A673 (cell line): ENCODE results near the gene CXCL9. TPM values are rescaled to one million over a fixed set of nuclear protein-coding genes. Genes with fewer than 3 reads are reported as not detected.

Experiments used
- BruUV-seq: library from RNA; stranded (reverse); fragments of 400-500 nt; replicated peaks from 2 replicates; lab custom pipeline; 2021; lab: Mats Ljungman, UMichigan
- CTCF ChIA-PET: fragments of 300-600 bp; sonication (Branson Sonifier 250); formaldehyde crosslinking; loops from one replicate; lab custom pipeline; 2022; ENCODE audit warnings: antibody characterized with exemption; lab: Charles Lee
- POLR2A ChIA-PET: fragments of 300-600 bp; sonication (Branson Sonifier 250); formaldehyde crosslinking; loops from one replicate; lab custom pipeline; 2022; ENCODE audit warnings: antibody characterized with exemption; ENCODE audit not compliant: low non-redundant PET; lab: Charles Lee
- DNase-seq: peaks from one replicate; pipeline ENCODE4 v3.0.0-alpha.2; 2015; ENCODE audit warnings: low spot score
- H3K27ac ChIP-seq: fragments of 200-600 bp; sonication (generic); 2 replicates; pipeline ENCODE4 v1.5.1; 2016; ENCODE audit warnings: mixed run types, low read depth, mild to moderate bottlenecking, mixed read lengths, antibody characterized with exemption, low read length; ENCODE audit not compliant: poor library complexity, severe bottlenecking
- H3K27me3 ChIP-seq: fragments of 200-600 bp; sonication (generic); replicated peaks from 2 replicates; pipeline ENCODE4 v1.6.1; 2017; ENCODE audit warnings: mixed run types, low read depth, mild to moderate bottlenecking, mixed read lengths, antibody characterized with exemption, low read length; ENCODE audit not compliant: insufficient read depth, poor library complexity
- H3K36me3 ChIP-seq: fragments of 200-600 bp; sonication (generic); 2 replicates; pipeline ENCODE4 v1.6.1; 2016; ENCODE audit warnings: mixed run types, mild to moderate bottlenecking, mixed read lengths, antibody characterized with exemption, low read length; ENCODE audit not compliant: insufficient read depth, poor library complexity, severe bottlenecking
- H3K4me1 ChIP-seq: fragments of 200-600 bp; sonication (generic); 2 replicates; pipeline ENCODE4 v1.6.1; 2017; ENCODE audit warnings: mixed run types, mild to moderate bottlenecking, mixed read lengths, antibody characterized with exemption, low read length; ENCODE audit not compliant: insufficient read depth, poor library complexity, severe bottlenecking
- H3K4me3 ChIP-seq: fragments of 200-600 bp; sonication (generic); 2 replicates; pipeline ENCODE4 v1.5.1; 2016; ENCODE audit warnings: low read depth, mixed run types, mild to moderate bottlenecking, mixed read lengths, low read length; ENCODE audit not compliant: poor library complexity, severe bottlenecking
- H3K9me3 ChIP-seq: fragments of 200-600 bp; sonication (generic); 2 replicates; pipeline ENCODE4 v1.6.1; 2016; ENCODE audit warnings: mixed run types, low read depth, mild to moderate bottlenecking, mixed read lengths, antibody characterized with exemption, low read length; ENCODE audit not compliant: poor library complexity, severe bottlenecking
- EZH2 ChIP-seq: fragments of 200-600 bp; sonication (generic); IDR thresholded peaks from 2 replicates; pipeline ENCODE4 v1.6.1; 2017; ENCODE audit warnings: borderline replicate concordance, low read depth, mild to moderate bottlenecking, mixed read lengths, antibody characterized with exemption, low read length; ENCODE audit not compliant: poor library complexity, severe bottlenecking
- intact Hi-C: fragments of 100-400 bp; cut with micrococcal nuclease; formaldehyde crosslinking; loops from one replicate; pipeline ENCODE4 v1.10.0; 2022; ENCODE audit not compliant: unreplicated experiment
- total RNA-seq: library from RNA; stranded (reverse); gene quantifications from 2 replicates; pipeline ENCODE4 v1.2.3, GENCODE V29; 2021
- TF ChIP-seq, protein P1 (sequence below): fragments of 300-800, 200-600 bp; sonication (generic); conservative IDR thresholded peaks from 2 replicates; pipeline ENCODE4 v1.5.1; 2017; ENCODE audit warnings: low read depth, mild to moderate bottlenecking, antibody characterized with exemption, low read length, moderate library complexity, mixed read lengths

CXCL9 gene
- total RNA-seq, 1 experiment from 2014 or later = not detected

DNA sequence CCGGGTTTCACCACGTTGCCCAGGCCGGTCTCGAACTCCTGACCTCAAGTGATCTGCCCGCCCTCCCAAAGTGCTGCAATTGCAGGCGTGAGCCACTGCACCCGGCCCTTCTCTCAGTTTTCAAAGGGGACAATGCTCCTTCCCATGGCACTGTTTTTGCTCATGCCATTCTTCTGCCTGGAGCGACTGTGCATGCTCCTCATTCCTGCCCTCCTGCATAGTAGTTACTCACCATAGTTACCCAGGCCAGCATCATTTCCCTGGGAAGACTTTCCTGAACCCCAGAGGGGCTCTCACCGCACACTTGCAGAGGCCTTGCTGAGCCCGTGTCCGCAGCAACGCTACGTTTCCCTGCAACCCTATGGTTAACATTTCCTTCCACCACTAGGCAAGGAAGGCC lies 3.3 kb upstream of the CXCL9 start:
- CTCF ChIA-PET = no interaction called here
- no peak for DNase-seq
- Histone ChIP-seq H3K4me3 (no peak overlapping the region), H3K36me3 (no peaks in the 10 kb centered on the region), H3K27ac (no peak overlapping the region), H3K9me3 (no peaks in the 10 kb centered on the region), H3K4me1 (peaks cover 15% of the 10 kb centered on the region), H3K27me3 (no peaks in the 10 kb centered on the region)
- BruUV-seq = no TSS peak
- intact Hi-C loops = no loop called here
- TF ChIP-seq EZH2 = no peak
- POLR2A ChIA-PET = no interaction called here

DNA sequence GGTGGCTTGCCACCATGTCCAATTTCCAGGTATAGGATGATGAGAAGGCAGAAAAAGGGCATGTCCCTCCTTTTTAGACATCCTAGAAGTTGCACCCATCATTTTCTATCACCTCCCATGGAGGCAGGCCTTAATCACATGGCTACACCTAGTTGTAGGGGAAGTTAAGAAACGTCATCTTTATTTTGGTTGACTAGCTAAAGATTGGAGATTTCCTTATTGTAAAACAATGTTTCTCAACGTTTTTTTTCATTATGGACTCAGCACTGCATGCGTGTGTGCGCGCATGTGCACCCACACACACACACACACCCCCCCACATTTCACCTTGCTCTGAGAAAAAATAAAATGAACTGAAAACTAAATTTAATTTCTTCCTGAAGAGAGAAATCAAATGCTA lies 2.0 kb upstream of the CXCL9 start:
- no TSS peak for BruUV-seq
- Histone ChIP-seq H3K27me3 (no peaks in the 10 kb centered on the region), H3K4me1 (peaks cover 15% of the 10 kb centered on the region), H3K36me3 (no peaks in the 10 kb centered on the region), H3K4me3 (no peak overlapping the region), H3K27ac (no peak overlapping the region), H3K9me3 (no peaks in the 10 kb centered on the region)
- intact Hi-C loops = no loop called here
- DNase-seq = no peak
- ChIA-PET CTCF (no interaction called here), POLR2A (no interaction called here)
- no peak for TF ChIP-seq EZH2
- TF ChIP-seq, protein P1, sequence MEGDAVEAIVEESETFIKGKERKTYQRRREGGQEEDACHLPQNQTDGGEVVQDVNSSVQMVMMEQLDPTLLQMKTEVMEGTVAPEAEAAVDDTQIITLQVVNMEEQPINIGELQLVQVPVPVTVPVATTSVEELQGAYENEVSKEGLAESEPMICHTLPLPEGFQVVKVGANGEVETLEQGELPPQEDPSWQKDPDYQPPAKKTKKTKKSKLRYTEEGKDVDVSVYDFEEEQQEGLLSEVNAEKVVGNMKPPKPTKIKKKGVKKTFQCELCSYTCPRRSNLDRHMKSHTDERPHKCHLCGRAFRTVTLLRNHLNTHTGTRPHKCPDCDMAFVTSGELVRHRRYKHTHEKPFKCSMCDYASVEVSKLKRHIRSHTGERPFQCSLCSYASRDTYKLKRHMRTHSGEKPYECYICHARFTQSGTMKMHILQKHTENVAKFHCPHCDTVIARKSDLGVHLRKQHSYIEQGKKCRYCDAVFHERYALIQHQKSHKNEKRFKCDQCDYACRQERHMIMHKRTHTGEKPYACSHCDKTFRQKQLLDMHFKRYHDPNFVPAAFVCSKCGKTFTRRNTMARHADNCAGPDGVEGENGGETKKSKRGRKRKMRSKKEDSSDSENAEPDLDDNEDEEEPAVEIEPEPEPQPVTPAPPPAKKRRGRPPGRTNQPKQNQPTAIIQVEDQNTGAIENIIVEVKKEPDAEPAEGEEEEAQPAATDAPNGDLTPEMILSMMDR = no peak

DNA sequence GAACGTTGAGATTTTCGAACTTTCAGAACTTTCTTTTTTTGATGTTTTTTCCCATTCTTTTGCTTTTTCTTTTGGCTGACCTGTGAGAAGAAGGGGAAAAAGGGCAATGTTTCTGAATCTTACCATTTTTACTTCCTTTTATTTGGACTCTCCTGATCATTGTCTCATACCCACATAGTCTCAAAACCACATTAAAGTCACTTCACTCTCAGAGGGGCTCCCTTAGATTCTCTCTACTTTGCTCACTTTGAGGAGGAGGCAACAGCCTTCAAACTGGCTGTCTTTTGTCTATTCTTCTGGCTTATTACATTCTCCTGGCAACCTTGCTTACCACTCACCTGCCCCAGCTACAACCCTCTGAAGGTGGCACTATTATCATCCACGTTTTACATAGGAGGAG lies 3.7 kb downstream of the CXCL9 start:
- H3K36me3 ChIP-seq = no peaks in the 10 kb centered on the region
- intact Hi-C loops = loop anchor here (2.0 kb wide), 1 partner anchor 63 kb away; no protein-coding TSS in a partner anchor
- H3K4me1 ChIP-seq = no peaks in the 10 kb centered on the region
- no peak overlapping the region for H3K27ac ChIP-seq
- no TSS peak for BruUV-seq
- no peaks in the 10 kb centered on the region for H3K27me3 ChIP-seq
- TF ChIP-seq, protein P1 = no peak
- no peak for TF ChIP-seq EZH2
- no peak overlapping the region for H3K4me3 ChIP-seq
- no peaks in the 10 kb centered on the region for H3K9me3 ChIP-seq
- no peak for DNase-seq
- ChIA-PET POLR2A (no interaction called here), CTCF (no interaction called here)

DNA sequence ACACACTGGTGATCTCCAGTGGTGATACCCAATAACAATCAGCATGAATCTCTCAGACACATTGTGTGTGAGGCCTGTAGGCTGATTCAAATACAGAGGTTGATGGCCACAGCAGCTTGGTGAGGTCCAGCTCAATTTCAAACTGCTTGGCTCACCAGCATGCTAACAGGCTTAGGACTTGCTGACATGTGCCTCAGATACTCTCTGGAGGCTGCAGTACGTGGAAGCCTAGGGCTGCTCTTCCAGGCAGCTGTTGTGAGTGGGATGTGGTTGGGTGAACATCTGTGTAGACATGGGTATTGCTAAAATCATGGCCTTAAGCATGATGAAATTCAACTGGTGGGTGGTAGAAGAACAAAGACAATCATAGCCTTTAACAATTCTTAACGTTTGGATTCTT lies 4.3 kb downstream of the CXCL9 start:
- H3K4me1 ChIP-seq = no peaks in the 10 kb centered on the region
- no peaks in the 10 kb centered on the region for H3K27me3 ChIP-seq
- no peaks in the 10 kb centered on the region for H3K36me3 ChIP-seq
- no peak overlapping the region for H3K4me3 ChIP-seq
- POLR2A ChIA-PET = no interaction called here
- no peak for DNase-seq
- intact Hi-C loops = loop anchor here (2.0 kb wide), 1 partner anchor 64 kb away; no protein-coding TSS in a partner anchor
- H3K27ac ChIP-seq = no peak overlapping the region
- TF ChIP-seq, protein P1 = no peak
- no peak for TF ChIP-seq EZH2
- CTCF ChIA-PET = no interaction called here
- BruUV-seq = no TSS peak
- no peaks in the 10 kb centered on the region for H3K9me3 ChIP-seq
